ENCODE results near the gene RNF225.
"Not testable (repeated sequence)": the region's sequence is repeated elsewhere in the genome, so short reads cannot be mapped to it uniquely, and the experiment has no call there.

RNF225 gene

GRCh38 chr19:58409010-58409790 is 13.7 kb downstream of the RNF225 start:
- peak; percentile 34 for DNase-seq

- DNase-seq: no peak
Observed at GRCh38 chr19:58416604-58417003, 21.1 kb downstream of the RNF225 start.

- no peak for DNase-seq
Observed at GRCh38 chr19:58417071-58417470, 21.6 kb downstream of the RNF225 start.

GRCh38 chr19:58428617-58429016 is 33.2 kb downstream of the RNF225 start:
- no peak for DNase-seq

GRCh38 chr19:58429745-58430144 is 34.3 kb downstream of the RNF225 start:
- no peak for DNase-seq

GRCh38 chr19:58434217-58434616 is 38.8 kb downstream of the RNF225 start:
- no peak for DNase-seq

- peak; percentile 98 for DNase-seq
Observed at GRCh38 chr19:58439576-58440554, 44.4 kb downstream of the RNF225 start, which contains the start of gene ZNF132. Gene ZNF132 (minus strand): TSS chr19:58440153. CDS start chr19:58439821, 332 bp downstream.

GRCh38 chr19:58440556-58440955 is 45.1 kb downstream of the RNF225 start:
- no peak for DNase-seq

- not testable (repeated sequence) for DNase-seq
Observed at GRCh38 chr19:58442986-58443385, 47.5 kb downstream of the RNF225 start.
